CD8-positive, alpha-beta memory T cell (primary cell): ENCODE results near the gene POLQ. TPM values are rescaled to one million over a fixed set of nuclear protein-coding genes. Genes with fewer than 3 reads are reported as not detected.

ENCODE experiments used
- CTCF ChIA-PET: fragments of 350-600 bp; sonication (Branson Sonifier 250); formaldehyde crosslinking; loops from one replicate; lab custom pipeline; 2021; ENCODE audit warnings: antibody characterized with exemption; lab: Charles Lee
- POLR2A ChIA-PET: fragments of 350-600 bp; sonication (Branson Sonifier 250); formaldehyde crosslinking; loops from one replicate; lab custom pipeline; 2021; ENCODE audit warnings: antibody characterized with exemption; lab: Charles Lee
- DNase-seq, 5 donors: peaks; one replicate each; pipeline versions ENCODE4 v3.0.0 to v3.0.0-alpha.2; 2020 to 2022; ENCODE audit warnings: mixed read lengths in 1 of 5
- H3K27ac ChIP-seq: one replicate; pipeline ENCODE4 v1.7.0; 2013; ENCODE audit warnings: low read depth, mild to moderate bottlenecking, low read length, moderate library complexity
- H3K27me3 ChIP-seq: 2 replicates; pipeline ENCODE4 v1.7.0; 2013; ENCODE audit warnings: low read length, mild to moderate bottlenecking; ENCODE audit not compliant: insufficient read depth, poor library complexity, severe bottlenecking
- H3K36me3 ChIP-seq: 2 replicates; pipeline ENCODE4 v1.7.0; 2013; ENCODE audit warnings: mild to moderate bottlenecking, low read length, moderate library complexity; ENCODE audit not compliant: insufficient read depth
- H3K4me1 ChIP-seq: 2 replicates; pipeline ENCODE4 v1.7.0; 2013; ENCODE audit warnings: mild to moderate bottlenecking, low read length, moderate library complexity; ENCODE audit not compliant: insufficient read depth
- H3K4me3 ChIP-seq: 2 replicates; pipeline ENCODE4 v1.7.0; 2013; ENCODE audit warnings: mild to moderate bottlenecking, low read length
- H3K9me3 ChIP-seq: 2 replicates; pipeline ENCODE4 v1.7.0; 2013; ENCODE audit warnings: mild to moderate bottlenecking, low read length
- H3K27ac Mint-ChIP-seq, 8 donors: one replicate each; pipeline ENCODE4 v1.8.0; 2020 to 2021; ENCODE audit warnings: mixed read lengths in 8 of 8, mild to moderate bottlenecking in 6 of 8, inconsistent platforms in 3 of 8, moderate library complexity in 3 of 8
- H3K27me3 Mint-ChIP-seq, 2 donors: one replicate each; pipeline ENCODE4 v1.8.0; 2020 to 2021; ENCODE audit warnings: mixed read lengths in 2 of 2, mild to moderate bottlenecking in 1 of 2, moderate library complexity in 1 of 2
- H3K36me3 Mint-ChIP-seq, 3 donors: one replicate each; pipeline ENCODE4 v1.8.0; 2020 to 2021; ENCODE audit warnings: mixed read lengths in 3 of 3, inconsistent platforms in 1 of 3, mild to moderate bottlenecking in 1 of 3
- H3K4me1 Mint-ChIP-seq, 3 donors: one replicate each; pipeline ENCODE4 v1.8.0; 2020 to 2021; ENCODE audit warnings: mixed read lengths in 3 of 3, inconsistent platforms in 1 of 3, mild to moderate bottlenecking in 1 of 3
- H3K4me3 Mint-ChIP-seq, 7 donors: one replicate each; pipeline ENCODE4 v1.8.0; 2020 to 2021; ENCODE audit warnings: mixed read lengths in 7 of 7, mild to moderate bottlenecking in 6 of 7, moderate library complexity in 4 of 7, inconsistent platforms in 2 of 7
- H3K9me3 Mint-ChIP-seq, 5 donors: one replicate each; pipeline ENCODE4 v1.8.0; 2020 to 2022; ENCODE audit warnings: mixed read lengths in 5 of 5, mild to moderate bottlenecking in 3 of 5, moderate library complexity in 2 of 5, inconsistent platforms in 1 of 5
- polyA plus RNA-seq: library from polyadenylated mRNA; unstranded; fragments of 300-500 nt; fragmentation: Illumina TruSeq; gene quantifications from one replicate; pipeline ENCODE4 v1.2.3, GENCODE V29; 2021
- total RNA-seq, 2 experiments: library from RNA; stranded (reverse); gene quantifications; one replicate each; pipeline ENCODE4 v1.2.3, GENCODE V29; 2021

Gene POLQ
- total and polyA plus RNA-seq, 3 experiments from 2014 or later: 0.05 to 12.4 (median 12.4) TPM

DNA sequence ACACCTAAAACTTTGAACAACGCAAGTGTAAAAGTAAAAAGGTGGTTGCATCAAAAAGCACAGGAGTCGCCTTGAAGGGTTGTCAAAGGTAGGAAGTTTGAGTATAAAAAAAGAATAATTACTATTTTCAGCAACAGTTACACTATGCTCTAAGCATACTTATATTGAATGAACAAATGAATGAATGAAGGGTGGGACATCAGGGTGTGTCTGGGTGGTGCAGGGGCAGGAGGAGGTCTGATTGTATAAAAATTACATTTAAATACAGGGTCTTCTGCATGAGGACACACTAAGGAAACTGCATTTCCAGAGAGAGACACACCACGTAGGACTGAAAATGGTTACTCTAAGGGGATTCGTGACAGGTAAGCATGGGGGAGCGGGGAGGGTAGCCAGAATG, 21.9 kb upstream of the POLQ start, which contains the start of gene ARGFX:
TSS of gene ARGFX (plus strand) at position 301 of the 400 bp plus-strand sequence. CDS start 2,765 bp downstream, outside the sequence.
- no peak within 1 kb of the TSS for H3K4me3 ChIP-seq
- POLR2A ChIA-PET: no interaction called here
- CTCF ChIA-PET: no interaction called here
- no peaks in the 10 kb centered on the region for H3K4me1 ChIP-seq
- Mint-ChIP-seq H3K9me3 (no peaks in the 10 kb centered on the region), H3K27ac (peak within 1 kb of the TSS in 1 of 8 donors; percentile 77), H3K4me1 (no peaks in the 10 kb centered on the region), H3K36me3 (no peaks in the 10 kb centered on the region), H3K4me3 (no peak within 1 kb of the TSS), H3K27me3 (peaks cover 3 to 4% of the 10 kb centered on the region in 2 donors)
- H3K36me3 ChIP-seq: no peaks in the 10 kb centered on the region
- H3K27me3 ChIP-seq: no peaks in the 10 kb centered on the region
- no peak within 1 kb of the TSS for H3K27ac ChIP-seq
- no peaks in the 10 kb centered on the region for H3K9me3 ChIP-seq
- DNase-seq: no peak

DNA sequence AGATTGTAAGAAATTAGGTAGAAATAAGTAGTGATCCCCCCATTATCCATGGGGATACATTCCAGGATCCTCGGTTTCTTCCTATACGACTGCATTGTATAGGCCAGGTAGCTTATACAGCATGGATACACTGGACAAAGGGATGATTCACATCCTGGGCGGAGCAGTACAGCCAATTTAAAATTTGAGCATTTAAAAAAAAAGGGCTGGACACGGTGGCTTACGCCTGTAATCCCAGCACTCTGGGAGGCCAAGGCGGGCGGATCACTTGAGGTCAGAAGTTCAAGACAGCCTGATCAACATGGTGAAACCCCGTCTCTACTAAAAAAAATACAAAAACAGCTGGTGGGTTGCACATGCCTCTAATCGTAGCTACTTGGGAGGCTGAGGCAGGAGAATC, 21.0 kb upstream of the POLQ start:
- H3K27ac ChIP-seq: no peak overlapping the region
- no peaks in the 10 kb centered on the region for H3K36me3 Mint-ChIP-seq
- no peak overlapping the region for H3K27ac Mint-ChIP-seq
- ChIA-PET POLR2A (no interaction called here), CTCF (no interaction called here)
- no peaks in the 10 kb centered on the region for H3K27me3 ChIP-seq
- DNase-seq: no peak
- H3K4me3 Mint-ChIP-seq: no peak overlapping the region
- no peak overlapping the region for H3K4me3 ChIP-seq
- no peaks in the 10 kb centered on the region for H3K4me1 Mint-ChIP-seq
- no peaks in the 10 kb centered on the region for H3K9me3 ChIP-seq
- no peaks in the 10 kb centered on the region for H3K36me3 ChIP-seq
- H3K4me1 ChIP-seq: no peaks in the 10 kb centered on the region
- no peaks in the 10 kb centered on the region for H3K9me3 Mint-ChIP-seq
- peaks cover 4 to 5% of the 10 kb centered on the region in 2 donors for H3K27me3 Mint-ChIP-seq

DNA sequence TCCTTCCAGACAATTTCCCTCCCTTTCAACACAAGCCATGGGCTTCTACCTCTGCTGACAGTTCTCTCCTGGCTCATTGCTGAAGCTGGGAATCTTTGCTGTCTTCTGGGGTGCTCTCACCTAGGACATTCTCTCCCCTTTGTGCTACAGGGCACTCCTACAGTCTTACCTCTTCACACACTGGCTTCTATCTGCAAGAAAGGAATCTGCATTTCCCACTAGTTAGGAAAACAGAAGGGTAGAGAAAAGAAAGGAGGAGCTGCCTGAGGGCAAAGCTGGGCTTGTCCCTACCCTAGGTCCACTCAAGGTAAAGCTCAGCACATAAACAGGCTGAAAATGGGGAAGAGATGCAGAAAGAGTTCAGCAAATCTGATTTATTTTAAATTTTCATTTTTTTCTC, 16.4 kb upstream of the POLQ start:
- Histone ChIP-seq H3K27me3 (no peaks in the 10 kb centered on the region), H3K4me1 (no peaks in the 10 kb centered on the region), H3K9me3 (no peaks in the 10 kb centered on the region), H3K27ac (no peak overlapping the region), H3K36me3 (no peaks in the 10 kb centered on the region), H3K4me3 (no peak overlapping the region)
- Mint-ChIP-seq H3K36me3 (no peaks in the 10 kb centered on the region), H3K4me3 (no peak overlapping the region), H3K27ac (peak overlapping the region in 1 of 8 donors; percentile 17), H3K9me3 (no peaks in the 10 kb centered on the region), H3K27me3 (peaks cover 11 to 20% of the 10 kb centered on the region in 2 donors), H3K4me1 (no peaks in the 10 kb centered on the region)
- CTCF ChIA-PET: no interaction called here
- POLR2A ChIA-PET: no interaction called here
- DNase-seq: no peak

DNA sequence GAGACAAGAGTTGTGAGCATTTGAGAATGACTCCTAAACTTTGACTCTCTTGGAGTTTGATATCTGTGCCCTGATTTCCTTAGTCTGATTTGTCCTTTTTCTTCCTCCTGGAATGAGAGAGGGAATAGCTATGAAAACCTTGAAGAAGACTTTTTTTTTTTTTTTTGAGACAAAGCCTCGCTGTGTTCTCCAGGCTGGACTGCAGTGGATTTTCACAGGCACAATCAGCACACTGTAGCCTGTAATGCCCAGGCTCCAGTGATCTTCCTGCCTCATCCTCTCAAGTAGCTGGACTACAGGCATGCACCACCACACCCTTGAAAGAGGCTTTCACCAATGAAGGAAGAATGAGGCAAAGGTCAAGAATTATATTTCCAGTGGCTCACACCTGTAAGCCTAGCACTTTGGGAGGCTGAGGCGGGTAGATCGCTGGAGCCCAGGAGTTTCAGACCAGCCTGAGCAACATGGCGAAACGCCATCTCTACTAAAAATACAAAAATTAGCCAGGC, 11.7 kb upstream of the POLQ start:
- Histone ChIP-seq H3K27ac (no peak overlapping the region), H3K36me3 (no peaks in the 10 kb centered on the region), H3K9me3 (no peaks in the 10 kb centered on the region), H3K27me3 (no peaks in the 10 kb centered on the region), H3K4me3 (no peak overlapping the region), H3K4me1 (no peaks in the 10 kb centered on the region)
- no peaks in the 10 kb centered on the region for H3K9me3 Mint-ChIP-seq
- H3K36me3 Mint-ChIP-seq: no peaks in the 10 kb centered on the region
- CTCF ChIA-PET: no interaction called here
- no peak overlapping the region for H3K4me3 Mint-ChIP-seq
- no peak overlapping the region for H3K27ac Mint-ChIP-seq
- DNase-seq: no peak
- peaks cover 9 to 23% of the 10 kb centered on the region in 2 donors for H3K27me3 Mint-ChIP-seq
- no peaks in the 10 kb centered on the region for H3K4me1 Mint-ChIP-seq
- POLR2A ChIA-PET: interaction anchor here (0.7 kb wide), 2 partner anchors 11 to 1643 kb away, joined by 3 to 5 read pairs; no protein-coding TSS in a partner anchor

DNA sequence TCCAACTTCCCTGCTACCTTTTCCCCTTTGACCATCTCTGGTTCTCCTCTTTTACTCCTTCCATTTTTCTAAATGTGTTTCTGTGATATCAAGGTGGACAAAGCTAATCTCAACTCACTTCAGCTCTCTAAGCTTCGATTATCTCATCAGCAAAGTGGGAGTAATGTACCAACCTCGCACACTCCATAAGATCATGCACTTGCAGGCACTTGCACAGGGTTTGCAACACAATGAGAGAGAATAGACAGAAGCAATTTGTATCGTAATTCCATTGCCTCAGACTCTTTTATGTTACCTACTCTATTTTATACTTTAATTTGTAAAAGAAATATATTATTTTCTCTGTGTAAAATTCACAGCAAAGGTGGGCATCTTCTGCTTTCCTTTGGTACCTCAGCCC, 7.0 kb upstream of the POLQ start:
- H3K4me3 Mint-ChIP-seq: peak overlapping the region in 1 of 7 donors; percentile 10
- Histone ChIP-seq H3K36me3 (no peaks in the 10 kb centered on the region), H3K4me1 (no peaks in the 10 kb centered on the region), H3K27ac (no peak overlapping the region), H3K4me3 (no peak overlapping the region), H3K27me3 (no peaks in the 10 kb centered on the region), H3K9me3 (no peaks in the 10 kb centered on the region)
- CTCF ChIA-PET: no interaction called here
- POLR2A ChIA-PET: no interaction called here
- H3K27ac Mint-ChIP-seq: no peak overlapping the region
- H3K27me3 Mint-ChIP-seq: peaks cover 0 to 14% of the 10 kb centered on the region in 2 donors
- DNase-seq: no peak
- no peaks in the 10 kb centered on the region for H3K4me1 Mint-ChIP-seq
- no peaks in the 10 kb centered on the region for H3K9me3 Mint-ChIP-seq
- no peaks in the 10 kb centered on the region for H3K36me3 Mint-ChIP-seq

- Mint-ChIP-seq H3K27ac (no peak overlapping the region), H3K4me1 (no peaks in the 10 kb centered on the region), H3K4me3 (no peak overlapping the region), H3K36me3 (no peaks in the 10 kb centered on the region), H3K27me3 (peaks cover 0 to 12% of the 10 kb centered on the region in 2 donors), H3K9me3 (no peaks in the 10 kb centered on the region)
- Histone ChIP-seq H3K27me3 (no peaks in the 10 kb centered on the region), H3K36me3 (no peaks in the 10 kb centered on the region), H3K27ac (no peak overlapping the region), H3K4me1 (no peaks in the 10 kb centered on the region), H3K9me3 (no peaks in the 10 kb centered on the region), H3K4me3 (no peak overlapping the region)
- no peak for DNase-seq
- ChIA-PET CTCF (no interaction called here), POLR2A (no interaction called here)
Measured at GRCh38 chr3:121552379-121552778, 6.6 kb upstream of the POLQ start.

- no peaks in the 10 kb centered on the region for H3K9me3 ChIP-seq
- peaks cover 14 to 18% (median 15%) of the 10 kb centered on the region in 3 donors for H3K4me1 Mint-ChIP-seq
- ChIA-PET POLR2A (interaction anchor here (1.3 to 1.6 kb wide), 2 partner anchors 1450 to 1657 kb away, joined by 4 to 6 read pairs; partner anchors contain the start of gene SEC22A), CTCF (interaction anchor here (2.0 kb wide), 1 partner anchor 839 kb away, joined by 14 read pairs; the partner anchor contains the start of genes FAM162A and MIX23)
- DNase-seq: no peak
- H3K36me3 ChIP-seq: no peaks in the 10 kb centered on the region
- H3K4me1 ChIP-seq: no peaks in the 10 kb centered on the region
- peak overlapping the region; percentile 78 for H3K4me3 ChIP-seq
- no peaks in the 10 kb centered on the region for H3K27me3 ChIP-seq
- H3K36me3 Mint-ChIP-seq: peaks cover 0 to 4% (median 0%) of the 10 kb centered on the region in 3 donors
- H3K27me3 Mint-ChIP-seq: no peaks in the 10 kb centered on the region
- H3K27ac ChIP-seq: no peak overlapping the region
- H3K27ac Mint-ChIP-seq: peak overlapping the region in 4 of 8 donors; percentile 53 to 92 (median 59)
- H3K9me3 Mint-ChIP-seq: no peaks in the 10 kb centered on the region
- peak overlapping the region; percentile 83 to 95 (median 90) for H3K4me3 Mint-ChIP-seq
Measured at GRCh38 chr3:121545049-121545573, 677 bp downstream of the POLQ start.

GRCh38 chr3:121542924-121543323, 2.9 kb downstream of the POLQ start:
- ChIA-PET POLR2A (no interaction called here), CTCF (no interaction called here)
- Histone ChIP-seq H3K4me3 (no peak overlapping the region), H3K4me1 (no peaks in the 10 kb centered on the region), H3K36me3 (no peaks in the 10 kb centered on the region), H3K27me3 (no peaks in the 10 kb centered on the region), H3K27ac (no peak overlapping the region), H3K9me3 (no peaks in the 10 kb centered on the region)
- Mint-ChIP-seq H3K27ac (peak overlapping the region in 1 of 8 donors; percentile 67), H3K9me3 (no peaks in the 10 kb centered on the region), H3K4me3 (no peak overlapping the region), H3K4me1 (peaks cover 14 to 18% (median 15%) of the 10 kb centered on the region in 3 donors), H3K36me3 (peaks cover 0 to 4% (median 0%) of the 10 kb centered on the region in 3 donors), H3K27me3 (no peaks in the 10 kb centered on the region)
- no peak for DNase-seq
